Heart left ventricle (tissue), 13 donors: ENCODE measurements around the gene ACSM5.

Experiments
- POLR2A ChIP-seq, 2 donors: fragments of 450-650 bp; IDR thresholded peaks; one replicate each; pipeline ENCODE4 v1.6.1; 2017; ENCODE audit warnings: antibody characterized with exemption in 2 of 2, mild to moderate bottlenecking in 2 of 2, moderate library complexity in 2 of 2
- TF ChIP-seq, protein P1 (sequence below), 12 donors: fragments of 200-600 bp; sonication (generic) in 4 of 12; IDR thresholded peaks; one replicate each; pipeline versions ENCODE4 v1.5.0 to v1.8.0; 2018 to 2022; ENCODE audit warnings: antibody characterized with exemption in 12 of 12, mild to moderate bottlenecking in 5 of 12
- donor health status: ischemic (EF 13 %, LVEDD 7.1; RV severe dilation, severe dysfunction).
- donor health status: DM: no; HTN: yes; CAD: no.
- donor health status: DM: no; HTN: no; CAD: no.
- donor health status: ischemic (EF 25% LVEDD 6.9; RV normal size, moderate dysfunction).
- donor health status: ischemic (EF 25% LVEDD 5.7; RV mildly dilated, moderate dysfunction).
- donor health status: ischemic (EF 35%, LVEDD 5.7; RV mildly dilated, moderate dysfunction).
- donor health status: nonischemic (EF 11% LVEDD 7.7; RV severe dilation, severe dysfunction).
- donor health status: DM: yes; HTN: yes; CAD: no.
- donor health status: PGD.
- donor health status: ischemic (EF 29% LVEDD 5.4; RV normal size, mild dysfunction).
- donor health status: nonischemic (EF 23%, LVEDD 6.1; RV moderate dilation, normal function).

DNA sequence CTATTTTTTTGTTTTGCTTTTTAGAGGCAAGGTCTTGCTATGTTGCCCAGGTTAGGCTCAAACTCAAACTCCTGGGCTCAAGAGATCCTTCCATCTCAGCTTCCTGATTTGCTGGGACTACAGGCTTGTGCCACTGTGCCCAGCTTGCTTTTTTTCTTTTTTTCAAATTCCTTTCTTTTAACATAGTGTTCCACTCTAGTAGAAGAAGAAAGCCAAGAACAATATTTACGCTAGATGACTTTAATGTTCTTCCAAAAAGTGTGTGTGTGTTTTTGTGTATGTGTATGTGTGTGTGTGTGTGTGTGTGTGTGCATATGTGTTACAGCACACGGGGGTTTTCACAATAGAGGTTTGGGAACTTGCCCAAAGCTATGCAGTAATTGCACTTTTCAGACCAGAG lies 46.1 kb upstream of the ACSM5 start:
- TF ChIP-seq, protein P1, sequence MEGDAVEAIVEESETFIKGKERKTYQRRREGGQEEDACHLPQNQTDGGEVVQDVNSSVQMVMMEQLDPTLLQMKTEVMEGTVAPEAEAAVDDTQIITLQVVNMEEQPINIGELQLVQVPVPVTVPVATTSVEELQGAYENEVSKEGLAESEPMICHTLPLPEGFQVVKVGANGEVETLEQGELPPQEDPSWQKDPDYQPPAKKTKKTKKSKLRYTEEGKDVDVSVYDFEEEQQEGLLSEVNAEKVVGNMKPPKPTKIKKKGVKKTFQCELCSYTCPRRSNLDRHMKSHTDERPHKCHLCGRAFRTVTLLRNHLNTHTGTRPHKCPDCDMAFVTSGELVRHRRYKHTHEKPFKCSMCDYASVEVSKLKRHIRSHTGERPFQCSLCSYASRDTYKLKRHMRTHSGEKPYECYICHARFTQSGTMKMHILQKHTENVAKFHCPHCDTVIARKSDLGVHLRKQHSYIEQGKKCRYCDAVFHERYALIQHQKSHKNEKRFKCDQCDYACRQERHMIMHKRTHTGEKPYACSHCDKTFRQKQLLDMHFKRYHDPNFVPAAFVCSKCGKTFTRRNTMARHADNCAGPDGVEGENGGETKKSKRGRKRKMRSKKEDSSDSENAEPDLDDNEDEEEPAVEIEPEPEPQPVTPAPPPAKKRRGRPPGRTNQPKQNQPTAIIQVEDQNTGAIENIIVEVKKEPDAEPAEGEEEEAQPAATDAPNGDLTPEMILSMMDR (IDR thresholded peaks at IDR 0.05): no peak
- no peak for TF ChIP-seq POLR2A (IDR thresholded peaks at IDR 0.05)
